ENCODE results near the gene SNRNP70. TPM values are rescaled to one million over a fixed set of nuclear protein-coding genes. Genes with fewer than 3 reads are reported as not detected.

Gene SNRNP70
- total RNA-seq, 1 donor from 2014 or later = 142 TPM

DNA sequence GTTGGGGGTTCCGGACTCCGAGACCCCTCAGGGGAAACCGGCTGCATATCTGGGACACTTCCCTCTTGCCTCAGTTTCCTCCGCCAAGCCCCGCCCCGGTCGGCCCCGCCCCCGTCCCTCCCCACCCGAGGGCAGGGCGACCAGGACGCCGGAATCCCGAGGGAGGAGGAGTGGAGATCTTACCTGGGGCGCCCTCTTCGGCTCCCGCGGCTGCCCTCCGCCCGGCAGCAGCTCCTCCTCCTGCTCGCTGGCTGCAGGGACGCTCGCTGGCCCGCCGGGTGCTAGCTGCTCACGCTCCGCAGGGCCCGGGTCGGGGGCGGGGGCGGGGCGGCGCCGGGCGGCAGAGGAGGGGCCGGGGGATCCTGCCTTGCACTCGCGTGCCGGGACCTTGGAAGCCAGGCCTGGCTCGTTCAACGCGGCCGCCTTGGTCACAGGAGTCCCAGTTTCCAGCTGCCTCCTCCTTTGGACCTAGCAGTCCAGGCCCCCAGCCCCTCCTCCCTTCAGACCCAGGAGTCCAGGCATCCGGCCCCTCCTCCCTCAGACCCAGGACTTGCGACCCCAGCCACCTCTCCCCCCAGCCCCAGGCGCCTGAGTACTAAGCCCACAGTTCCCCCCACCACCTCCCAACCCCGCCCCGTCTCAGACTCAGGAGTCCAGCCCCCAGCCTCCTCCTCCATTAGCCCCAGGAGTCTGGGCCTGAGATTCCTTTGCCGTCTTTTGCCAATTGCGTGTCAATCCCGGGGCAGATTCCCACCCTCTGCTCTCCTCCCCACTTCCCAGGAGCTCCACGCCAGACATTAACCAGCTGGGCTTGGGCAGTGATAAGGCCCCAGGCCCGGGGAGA is 20.3 kb upstream of the SNRNP70 start, which contains the start of gene NTF4:
TSS of gene NTF4 (minus strand) at position 51 of the 844 bp plus-strand sequence. CDS start 2,821 bp downstream, outside the sequence.
- DNase-seq = no peak

DNA sequence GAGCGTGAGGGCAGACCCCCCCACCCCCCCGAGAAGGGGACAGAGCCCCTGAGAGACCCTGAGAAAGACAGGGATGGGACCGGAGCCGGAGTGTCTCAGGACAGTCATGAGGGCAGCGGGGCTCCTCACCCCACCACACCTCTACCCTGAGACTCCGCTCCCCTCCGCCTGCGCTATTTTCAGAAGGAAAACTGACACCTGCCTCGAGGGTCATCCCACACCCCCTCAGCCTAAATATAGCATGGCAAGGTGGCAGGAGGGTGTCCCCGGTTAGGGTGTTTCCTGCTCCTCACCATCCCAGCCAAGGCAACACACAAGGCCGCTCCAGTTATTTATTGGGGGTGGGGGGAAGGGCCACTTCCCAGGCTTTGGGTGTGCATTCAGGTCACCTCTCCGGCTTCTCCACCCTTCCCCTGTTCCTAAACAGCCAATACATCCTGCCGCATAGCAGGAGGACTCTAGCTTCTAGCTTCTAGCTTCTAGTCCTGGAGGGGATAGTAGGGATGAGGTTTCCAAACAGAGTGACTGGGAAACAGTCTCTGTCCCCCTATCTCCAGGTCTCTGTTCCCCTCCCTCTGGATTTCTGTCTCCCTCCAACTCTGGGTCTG is 19.2 kb upstream of the SNRNP70 start:
- no peak for DNase-seq

DNA sequence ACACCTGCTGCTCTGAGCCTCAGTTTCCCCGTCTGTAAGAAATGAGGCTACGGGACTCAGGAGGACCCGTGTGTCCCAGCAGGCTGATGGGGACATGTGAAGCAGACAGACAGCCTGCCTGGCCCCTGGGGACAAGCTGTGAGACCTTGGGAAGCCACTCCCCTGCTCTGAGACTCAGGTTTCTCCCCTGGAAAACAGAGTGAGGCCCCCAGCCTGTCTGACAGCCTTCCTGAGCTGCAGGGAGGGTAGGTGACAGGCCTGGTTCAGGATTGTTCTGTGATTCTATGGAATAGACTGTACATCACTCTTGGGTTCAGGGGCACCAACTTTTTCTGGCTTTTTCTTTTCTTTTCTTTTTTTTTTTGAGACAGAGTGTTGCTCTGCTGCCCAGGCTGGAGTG is 17.7 kb upstream of the SNRNP70 start:
- no peak for DNase-seq

DNA sequence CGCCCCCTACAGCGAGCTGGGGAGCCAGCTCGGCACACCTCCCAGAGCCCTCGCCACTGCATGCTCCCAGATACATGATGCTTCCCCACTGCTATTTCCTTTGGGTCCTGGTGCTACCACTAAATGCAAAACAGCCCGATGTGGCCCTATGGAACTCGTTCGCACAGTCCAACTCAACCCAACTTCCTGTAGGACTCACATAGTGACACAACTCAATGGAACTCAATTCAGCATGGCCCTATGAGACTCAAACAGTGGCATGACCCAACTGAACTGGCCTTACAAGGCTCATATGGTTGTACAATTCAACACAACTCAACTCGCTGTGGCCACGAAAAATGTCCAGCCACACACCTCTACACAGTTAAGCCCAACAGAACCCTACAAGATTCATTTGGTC is 16.2 kb upstream of the SNRNP70 start:
- DNase-seq = no peak

DNA sequence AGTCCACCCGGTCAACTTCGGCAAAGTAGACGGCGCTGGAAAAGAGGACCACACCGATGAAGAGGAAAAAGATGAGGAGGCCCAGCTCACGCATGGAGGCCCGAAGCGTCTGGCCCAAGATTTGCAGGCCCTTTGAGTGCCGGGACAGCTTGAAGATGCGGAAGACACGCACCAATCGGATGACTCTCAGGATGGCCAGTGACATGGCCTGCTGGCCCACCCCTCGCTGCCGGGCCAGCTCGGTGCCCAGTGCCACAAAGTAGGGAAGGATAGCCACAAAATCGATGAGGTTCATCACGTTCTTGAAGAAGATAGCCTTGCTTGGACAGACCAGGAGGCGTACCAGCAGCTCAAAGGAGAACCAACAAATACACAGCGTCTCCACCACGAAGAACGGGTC is 14.8 kb upstream of the SNRNP70 start:
- DNase-seq = no peak

DNA sequence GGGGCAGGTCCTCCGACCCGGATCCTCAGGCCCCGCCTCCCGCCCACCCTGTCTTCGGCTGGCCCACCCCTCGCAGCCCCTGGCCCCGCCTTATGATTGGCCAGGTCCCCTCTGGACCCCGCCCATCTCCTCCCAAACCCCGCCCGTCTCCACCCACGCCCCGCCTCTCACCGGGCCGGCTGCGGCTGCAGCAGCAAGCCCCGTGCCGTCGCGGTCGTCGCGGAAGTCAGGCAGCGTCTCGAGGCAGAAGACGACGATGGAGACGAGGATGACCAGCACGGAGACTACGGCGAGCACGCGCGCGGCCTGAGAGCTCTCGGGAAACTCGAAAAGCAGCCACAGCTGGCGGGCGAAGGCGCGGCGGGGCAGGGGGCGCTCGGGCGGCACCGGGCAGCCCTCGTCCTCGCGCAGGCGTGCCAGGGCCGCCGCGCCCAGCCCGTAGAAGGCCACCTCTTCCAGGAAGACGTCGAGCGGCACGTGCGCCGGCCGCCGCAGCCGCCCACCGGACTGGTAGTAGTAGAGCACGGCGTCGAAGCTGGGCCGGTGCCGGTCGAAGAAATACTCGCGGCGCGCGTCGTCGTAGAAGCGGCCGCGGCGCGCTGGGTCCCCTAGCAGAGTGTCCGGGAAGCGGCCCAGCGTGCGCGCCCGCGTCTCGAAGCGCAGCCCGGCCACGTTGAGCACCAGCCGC is 13.2 kb upstream of the SNRNP70 start:
- DNase-seq = no peak

- DNase-seq = peak; percentile 21
These were observed 11.5 kb upstream of the SNRNP70 start for GRCh38 chr19:49073514-49074378.

DNA sequence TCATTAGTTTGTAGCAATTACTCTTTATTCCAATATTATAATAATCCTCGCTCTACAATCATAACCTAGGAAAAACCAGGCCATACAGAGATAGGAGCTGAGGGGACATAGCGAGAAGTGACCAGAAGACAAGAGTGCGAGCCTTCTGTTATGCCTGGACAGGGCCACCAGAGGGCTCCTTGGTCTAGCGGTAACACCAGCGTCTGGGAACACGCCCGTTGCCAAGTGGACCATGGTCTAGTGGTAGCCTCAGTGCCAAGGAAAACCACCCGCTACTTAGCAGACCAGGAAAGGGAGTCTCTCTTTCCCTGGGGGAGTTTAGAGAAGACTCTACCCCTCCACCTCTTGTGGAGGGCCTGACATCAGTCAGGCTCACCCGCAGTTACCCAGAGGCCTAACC is 10.4 kb upstream of the SNRNP70 start:
- DNase-seq = peak; percentile 76

DNA sequence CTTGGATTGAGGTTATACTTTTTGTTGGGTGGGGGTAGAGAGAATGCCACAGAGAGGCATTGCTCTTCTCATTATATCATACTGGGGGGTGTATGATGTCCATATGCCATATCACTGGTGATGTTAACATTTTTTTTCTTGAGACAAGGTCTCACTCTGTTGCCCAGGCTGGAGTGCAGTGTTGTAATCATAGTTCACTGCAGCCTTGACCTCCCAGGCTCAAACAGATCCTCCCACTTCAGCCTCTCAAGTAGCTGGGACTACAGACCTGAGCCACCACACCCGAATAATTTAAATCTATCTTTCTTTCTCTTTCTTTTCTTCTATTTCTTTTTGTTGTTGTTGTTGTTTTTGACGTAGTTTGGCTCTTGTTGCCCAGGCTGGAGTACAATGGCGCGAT is 4.9 kb upstream of the SNRNP70 start:
- no peak for DNase-seq

DNA sequence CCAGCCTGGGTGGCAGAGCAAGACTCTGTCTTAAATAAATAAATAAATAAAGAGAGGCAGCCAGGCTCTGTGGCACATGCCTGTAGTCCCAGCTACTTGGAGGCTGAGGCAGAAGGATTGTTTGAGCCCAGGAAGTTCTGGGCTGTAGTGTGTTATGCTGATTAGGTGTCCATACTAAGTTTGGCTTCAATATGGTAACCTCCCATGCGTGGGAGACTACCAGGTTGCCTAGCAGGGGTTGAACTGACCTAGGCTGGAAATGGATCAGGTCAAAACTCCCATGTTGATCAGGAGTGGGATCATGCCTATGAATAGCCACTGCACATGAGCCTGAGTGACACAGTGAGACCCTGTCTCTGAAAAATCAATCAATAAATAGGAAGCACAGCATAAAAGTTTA is 4.0 kb upstream of the SNRNP70 start:
- no peak for DNase-seq

- no peak for DNase-seq
These were observed 838 bp upstream of the SNRNP70 start for GRCh38 chr19:49084206-49085019.

DNA sequence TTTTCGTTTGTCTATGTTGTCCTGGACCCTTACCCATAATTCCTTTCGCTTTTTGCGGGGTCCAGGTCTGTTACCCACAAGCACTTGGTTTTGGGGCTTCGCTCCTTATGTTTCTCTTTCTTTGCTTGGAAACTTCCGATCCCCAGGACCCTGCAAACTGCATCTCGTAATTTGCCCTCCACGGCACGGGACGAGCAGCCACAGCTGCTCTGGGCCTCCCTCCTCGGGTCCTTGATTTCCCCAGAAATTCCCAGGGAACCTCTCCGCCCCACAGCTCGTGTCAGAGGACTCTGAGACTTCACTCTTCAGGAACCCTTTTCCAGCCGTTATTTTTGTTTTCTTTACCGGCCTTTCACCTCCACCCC is 599 bp downstream of the SNRNP70 start:
- no peak for DNase-seq

- DNase-seq = no peak
These were observed 1.0 kb downstream of the SNRNP70 start for GRCh38 chr19:49086296-49086695.

DNA sequence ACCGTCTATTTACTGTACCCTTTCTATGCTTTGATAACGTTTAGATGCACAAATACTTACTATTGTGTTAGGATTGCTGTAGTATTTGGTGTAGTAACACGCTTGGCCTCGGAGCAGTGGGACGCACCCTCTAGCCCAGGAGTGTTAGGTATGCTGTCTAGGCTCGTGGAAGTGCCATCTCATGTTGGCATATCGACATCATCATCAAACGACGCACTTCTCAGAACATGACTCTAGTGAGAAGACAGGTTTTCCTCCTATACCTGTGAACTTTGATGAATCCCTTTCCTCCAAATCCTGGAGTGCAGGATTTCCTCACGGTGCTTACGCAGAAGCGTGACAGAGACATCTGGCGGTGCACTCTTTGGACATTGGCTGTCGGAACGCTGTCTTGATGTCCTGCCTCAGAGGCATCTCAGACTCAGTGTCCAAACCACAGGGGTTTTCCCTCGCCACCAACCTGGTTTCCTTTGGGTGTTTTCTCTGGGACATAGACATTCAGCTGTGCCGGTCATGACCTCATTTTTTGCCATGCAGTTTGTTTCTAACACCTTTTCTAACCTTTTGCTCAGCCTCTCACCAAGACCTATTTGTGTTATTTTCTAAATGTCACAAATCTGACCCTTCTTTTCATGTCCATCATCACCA is 6.3 kb downstream of the SNRNP70 start:
- DNase-seq = no peak

DNA sequence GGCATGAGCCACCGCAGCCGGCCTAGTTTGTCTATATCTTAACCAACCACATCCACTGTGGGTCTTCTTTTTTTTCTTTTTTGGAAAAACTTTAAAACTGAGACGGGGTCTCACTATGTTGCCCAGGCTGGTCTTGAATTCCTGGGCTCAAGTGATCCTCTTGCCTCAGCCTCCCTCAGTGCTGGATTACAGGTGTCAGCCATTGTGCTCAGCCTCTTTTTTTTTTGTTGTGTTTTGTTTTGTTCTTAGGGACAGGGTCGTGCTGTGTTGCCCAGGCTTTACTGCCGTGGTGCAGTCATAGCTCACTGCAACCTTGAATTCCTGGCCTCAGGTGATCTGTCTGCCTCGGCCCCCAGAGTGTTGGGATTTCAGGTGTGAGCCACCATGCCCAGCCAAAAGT is 7.4 kb downstream of the SNRNP70 start:
- no peak for DNase-seq

- DNase-seq = no peak
These were observed 9.5 kb downstream of the SNRNP70 start for GRCh38 chr19:49094505-49095482.

DNA sequence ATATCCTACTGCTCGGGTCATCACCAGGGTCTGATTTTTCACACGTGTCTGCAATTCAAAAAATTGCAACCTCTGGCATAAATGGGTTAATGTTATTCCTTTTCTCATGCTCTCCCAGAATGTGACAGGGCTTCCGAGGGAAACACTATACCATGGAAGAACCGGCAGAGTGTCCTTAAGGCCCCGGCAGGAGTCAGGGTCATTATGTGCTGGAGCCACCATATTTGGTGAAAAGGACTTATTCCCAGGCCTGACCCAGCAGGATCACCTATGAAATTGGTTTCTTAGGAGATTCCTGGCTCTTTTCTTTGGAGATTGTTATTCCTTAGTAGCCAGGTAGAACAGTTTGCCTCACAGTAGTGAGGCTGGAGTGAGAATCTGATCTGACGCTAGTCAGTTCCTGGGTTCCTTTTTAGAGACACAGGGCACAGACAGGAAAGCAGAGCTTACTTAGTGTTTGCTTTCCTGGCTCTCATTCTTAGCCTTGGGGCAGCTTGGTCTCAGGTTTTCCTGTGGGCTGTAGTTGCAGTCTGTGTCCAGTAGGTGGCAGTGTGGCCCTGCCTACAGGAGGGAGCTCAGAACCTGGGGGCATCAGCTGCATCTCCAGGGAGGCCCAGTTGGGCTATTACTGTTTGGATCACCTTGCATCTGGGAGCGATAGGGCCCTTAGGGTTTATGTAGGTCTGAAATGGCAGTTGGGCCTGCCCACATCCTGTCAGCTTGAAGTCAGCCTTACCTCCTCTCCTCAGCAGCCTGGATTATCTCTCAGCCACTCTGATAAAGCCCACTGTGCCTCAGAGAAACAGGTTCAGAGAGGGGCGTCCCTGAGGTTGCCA is 12.4 kb downstream of the SNRNP70 start:
- DNase-seq = peak; percentile 86

DNA sequence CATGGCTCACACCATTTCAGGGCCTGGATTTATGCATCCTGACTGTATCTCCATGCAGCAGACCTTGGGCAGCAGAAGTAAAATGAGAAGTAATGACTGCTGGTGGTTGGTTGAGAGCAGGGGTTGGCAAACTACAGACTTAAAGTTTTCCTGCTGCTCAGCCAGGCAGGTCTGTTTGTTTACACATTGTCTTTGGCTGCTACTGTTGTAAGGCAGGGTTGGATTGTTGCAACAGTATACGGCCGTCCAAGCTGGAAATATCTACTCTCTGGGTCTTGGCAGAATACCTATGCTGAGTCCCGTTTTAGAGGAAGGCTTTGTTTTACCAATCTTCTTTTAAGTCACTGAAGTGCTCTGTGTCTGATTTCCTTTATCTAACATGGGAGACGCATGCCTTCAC is 13.5 kb downstream of the SNRNP70 start:
- no peak for DNase-seq

- no peak for DNase-seq
These were observed 15.9 kb downstream of the SNRNP70 start for GRCh38 chr19:49101160-49101559.

Data from dermis blood vessel endothelial cell (primary cell).